ENCODE measurements around the gene SLC43A1.

GRCh38 chr11:57562596-57562995 is 47.1 kb upstream of the SLC43A1 start:
- TF ChIP-seq CTCF (IDR thresholded peaks at IDR 0.05) (no peak), POLR2A (IDR thresholded peaks at IDR 0.05) (no peak)
